ENCODE results near the gene GRAMD4. TPM values are rescaled to one million over a fixed set of nuclear protein-coding genes. Genes with fewer than 3 reads are reported as not detected.

The GRAMD4 gene
- polyA plus RNA-seq, 3 donors, result 9.5 to 33.3 (median 12.6) TPM

DNA sequence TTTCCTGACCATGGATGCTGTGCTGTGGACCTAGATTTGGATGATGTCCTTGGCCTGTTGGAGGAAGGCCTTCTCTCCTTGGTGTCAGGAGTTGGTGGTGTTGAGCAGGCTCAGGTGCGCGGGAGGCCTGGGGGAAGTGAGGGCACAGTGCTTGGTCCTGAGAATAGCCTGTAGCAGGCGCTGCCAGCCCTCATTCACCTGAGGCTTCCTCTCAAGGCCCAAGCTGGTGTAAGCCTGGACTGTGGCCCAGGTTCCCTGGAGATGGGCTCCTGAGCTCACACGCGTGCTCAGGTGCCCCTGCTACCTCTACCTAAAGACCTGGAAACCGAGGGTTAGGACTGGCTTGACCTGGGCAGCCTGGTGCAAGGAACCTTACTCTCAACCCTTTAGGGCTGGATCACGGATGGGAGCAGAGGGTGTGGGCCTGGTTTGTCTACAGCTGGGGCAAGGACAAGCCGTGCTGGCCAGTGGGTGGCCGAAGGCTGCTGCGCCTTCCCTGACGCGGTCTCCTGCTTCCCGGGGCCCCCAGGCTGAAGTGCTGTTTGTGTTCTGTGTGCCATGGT, 7.8 kb upstream of the GRAMD4 start:
- Mint-ChIP-seq H3K36me3 (peaks cover 0 to 6% of the 10 kb centered on the region in 2 donors), H3K4me3 (peak overlapping the region in 1 of 2 donors; percentile 74), H3K27ac (peak overlapping the region in 5 of 7 donors; percentile 59 to 81 (median 73)), H3K9me3 (no peaks in the 10 kb centered on the region), H3K27me3 (ENCODE audit: low read depth in 3 of 3) (peaks cover 0 to 2% (median 1%) of the 10 kb centered on the region in 3 donors), H3K4me1 (peaks cover 59% of the 10 kb centered on the region)
- Histone ChIP-seq H3K79me2 (ENCODE audit: insufficient read depth, low read length) (peaks cover 74% of the 10 kb centered on the region), H2AFZ (ENCODE audit: insufficient read depth, low read depth, low read length, poor library complexity, severe bottlenecking) (peak overlapping the region; percentile 56), H3K4me2 (replicated peaks; ENCODE audit: extremely low read depth, low read length, poor library complexity, severe bottlenecking) (peak overlapping the region; percentile 69), H3K27ac (ENCODE audit: low read depth in 1 of 2, low read length in 2 of 2) (peak overlapping the region; percentile 15 to 73), H3K4me1 (ENCODE audit: control insufficient read depth in 1 of 2, insufficient read depth in 2 of 2, low read length in 2 of 2) (peaks cover 58 to 70% of the 10 kb centered on the region in 2 donors), H3K27me3 (ENCODE audit: control insufficient read depth in 2 of 2, insufficient read depth in 2 of 2, low read length in 2 of 2) (no peaks in the 10 kb centered on the region), H3K36me3 (replicated peaks in 1 of 2; ENCODE audit: control insufficient read depth in 1 of 2, insufficient read depth in 2 of 2, low read length in 2 of 2) (no peaks in the 10 kb centered on the region), H3K9ac (ENCODE audit: insufficient read depth, low read length, poor library complexity, severe bottlenecking) (peak overlapping the region; percentile 31), H3K4me3 (replicated peaks in 1 of 3; ENCODE audit: low read depth in 2 of 3, low read length in 3 of 3) (peak overlapping the region in 1 of 3 experiments; percentile 63), H3K9me3 (replicated peaks in 1 of 2; ENCODE audit: control insufficient read depth in 1 of 2, insufficient read depth in 1 of 2, low read length in 2 of 2) (no peaks in the 10 kb centered on the region), H4K20me1 (ENCODE audit: insufficient read depth, low read length) (peaks cover 40% of the 10 kb centered on the region)
- WGBS (ENCODE audit: insufficient coverage), result 24% methylated on average over 7 of the region's 13 CpGs
- no peak for DNase-seq
- intact Hi-C loops (cut with micrococcal nuclease), result loop anchor here (5.0 kb wide), 1 partner anchor 35 kb away; no protein-coding TSS in a partner anchor
- TF ChIP-seq CTCF (IDR thresholded peaks at IDR 0.05), result no peak

DNA sequence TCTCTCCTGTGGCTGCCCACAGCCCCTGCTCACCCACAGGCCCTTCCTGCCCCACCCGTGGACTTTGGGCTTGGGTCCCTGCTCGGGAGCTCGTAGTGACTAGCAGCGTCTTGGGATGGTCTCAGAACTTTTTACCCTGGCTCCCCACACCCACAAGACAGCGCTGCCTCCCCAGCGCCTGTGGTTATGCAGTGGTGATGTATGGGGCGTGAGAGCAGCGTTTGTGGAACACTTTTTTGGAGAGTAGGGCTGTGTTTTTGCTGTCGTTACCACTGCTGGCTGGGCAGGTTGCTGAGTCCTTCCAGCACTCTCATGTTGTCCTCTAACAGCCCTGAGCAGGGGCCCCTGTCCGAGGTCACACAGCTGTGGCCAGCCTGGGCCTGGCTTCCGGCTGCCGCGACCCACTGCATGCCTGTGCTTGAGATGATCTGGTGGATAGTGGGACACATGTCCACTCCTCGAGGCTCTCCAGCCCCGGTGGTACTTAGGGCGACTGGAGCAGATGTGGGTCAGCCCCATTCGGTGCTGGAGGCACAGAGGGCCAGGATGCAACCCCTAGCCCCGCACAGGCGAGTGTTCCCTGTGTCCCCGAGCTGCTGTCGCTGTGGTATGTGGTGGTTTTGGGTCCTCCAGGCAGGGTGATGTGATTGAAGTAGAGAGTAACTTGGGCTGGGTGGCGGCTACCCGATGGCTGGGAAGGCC, 7.1 kb upstream of the GRAMD4 start:
- H2AFZ ChIP-seq (ENCODE audit: insufficient read depth, low read depth, low read length, poor library complexity, severe bottlenecking), result peak overlapping the region; percentile 56
- DNase-seq, result peak in 1 of 3 donors; percentile 67
- peaks cover 71% of the 10 kb centered on the region for H3K79me2 ChIP-seq (ENCODE audit: insufficient read depth, low read length)
- H3K27ac ChIP-seq (ENCODE audit: low read depth in 1 of 2, low read length in 2 of 2), result peak overlapping the region; percentile 15 to 73
- peak overlapping the region; percentile 69 for H3K4me2 ChIP-seq (replicated peaks; ENCODE audit: extremely low read depth, low read length, poor library complexity, severe bottlenecking)
- Mint-ChIP-seq H3K27me3 (ENCODE audit: low read depth in 3 of 3) (peaks cover 0 to under 1% (median 0%) of the 10 kb centered on the region in 3 donors), H3K4me1 (peaks cover 61% of the 10 kb centered on the region), H3K36me3 (peaks cover 0 to 6% of the 10 kb centered on the region in 2 donors), H3K9me3 (no peaks in the 10 kb centered on the region), H3K27ac (peak overlapping the region in 6 of 7 donors; percentile 59 to 81 (median 68)), H3K4me3 (peak overlapping the region; percentile 73 to 82)
- no peaks in the 10 kb centered on the region for H3K36me3 ChIP-seq (replicated peaks in 1 of 2; ENCODE audit: control insufficient read depth in 1 of 2, insufficient read depth in 2 of 2, low read length in 2 of 2)
- TF ChIP-seq CTCF (IDR thresholded peaks at IDR 0.05), result no peak
- H3K9ac ChIP-seq (ENCODE audit: insufficient read depth, low read length, poor library complexity, severe bottlenecking), result peak overlapping the region; percentile 31
- H4K20me1 ChIP-seq (ENCODE audit: insufficient read depth, low read length), result peaks cover 40% of the 10 kb centered on the region
- 40% methylated on average over 17 of the region's 23 CpGs for WGBS (ENCODE audit: insufficient coverage)
- peak overlapping the region in 1 of 3 experiments; percentile 63 for H3K4me3 ChIP-seq (replicated peaks in 1 of 3; ENCODE audit: low read depth in 2 of 3, low read length in 3 of 3)
- H3K4me1 ChIP-seq (ENCODE audit: control insufficient read depth in 1 of 2, insufficient read depth in 2 of 2, low read length in 2 of 2), result peaks cover 58 to 76% of the 10 kb centered on the region in 2 donors
- no peaks in the 10 kb centered on the region for H3K9me3 ChIP-seq (replicated peaks in 1 of 2; ENCODE audit: control insufficient read depth in 1 of 2, insufficient read depth in 1 of 2, low read length in 2 of 2)
- intact Hi-C loops (cut with micrococcal nuclease), result loop anchor here (5.0 kb wide), 1 partner anchor 36 kb away; no protein-coding TSS in a partner anchor
- no peaks in the 10 kb centered on the region for H3K27me3 ChIP-seq (ENCODE audit: control insufficient read depth in 2 of 2, insufficient read depth in 2 of 2, low read length in 2 of 2)

All from CD14-positive monocyte (primary cell).